HepG2 (cell line): ENCODE data around the gene TANGO2. TPM values are rescaled to one million over a fixed set of nuclear protein-coding genes. Genes with fewer than 3 reads are reported as not detected.

Experiments used
- ATF1 ChIP-seq: IDR thresholded peaks from 2 replicates; pipeline ENCODE4 v1.6.1; 2016; ENCODE audit warnings: mild to moderate bottlenecking, control low read depth
- ATRX ChIP-seq: sonication (generic); formaldehyde crosslinking; IDR thresholded peaks from 2 replicates; pipeline ENCODE4 v1.4.0; 2020; ENCODE audit warnings: missing genetic modification reagents, borderline replicate concordance
- FOSL1 ChIP-seq: sonication (generic); formaldehyde crosslinking; IDR thresholded peaks from 2 replicates; pipeline ENCODE4 v1.9.0; 2021; ENCODE audit warnings: missing genetic modification reagents, borderline replicate concordance
- FUBP1 ChIP-seq: sonication (generic); formaldehyde crosslinking; IDR thresholded peaks from 2 replicates; pipeline ENCODE4 v1.5.1; 2020; ENCODE audit warnings: missing genetic modification reagents, mild to moderate bottlenecking, borderline replicate concordance
- KLF12 ChIP-seq: sonication (generic); formaldehyde crosslinking; IDR thresholded peaks from 2 replicates; pipeline ENCODE4 v1.4.0; 2020; ENCODE audit warnings: missing genetic modification reagents, borderline replicate concordance
- RARG ChIP-seq: sonication (generic); formaldehyde crosslinking; IDR thresholded peaks from 2 replicates; pipeline ENCODE4 v1.4.0; 2020; ENCODE audit warnings: low read depth, mild to moderate bottlenecking, missing genetic modification reagents
- SATB2 ChIP-seq: sonication (generic); formaldehyde crosslinking; IDR thresholded peaks from 2 replicates; pipeline ENCODE4 v1.5.0; 2020; ENCODE audit warnings: missing genetic modification reagents
- STAT5B ChIP-seq: sonication (generic); formaldehyde crosslinking; IDR thresholded peaks from 2 replicates; pipeline ENCODE4 v1.4.0; 2020; ENCODE audit warnings: missing genetic modification reagents
- ZNF224 ChIP-seq: sonication (generic); formaldehyde crosslinking; IDR thresholded peaks from 2 replicates; pipeline ENCODE4 v1.5.0; 2020; ENCODE audit warnings: mild to moderate bottlenecking, missing genetic modification reagents
- ZNF235 ChIP-seq: sonication (generic); formaldehyde crosslinking; IDR thresholded peaks from 2 replicates; pipeline ENCODE4 v1.8.1; 2023; ENCODE audit warnings: mild to moderate bottlenecking, missing genetic modification reagents, borderline replicate concordance
- ZNF564 ChIP-seq: sonication (generic); formaldehyde crosslinking; IDR thresholded peaks from 2 replicates; pipeline ENCODE4 v1.8.1; 2023; ENCODE audit warnings: mild to moderate bottlenecking, missing genetic modification reagents
- ZSCAN31 ChIP-seq: sonication (generic); formaldehyde crosslinking; IDR thresholded peaks from 2 replicates; pipeline ENCODE4 v1.5.0; 2020; ENCODE audit warnings: low read depth, mild to moderate bottlenecking, missing genetic modification reagents
- polyA plus RNA-seq, 8 experiments: library from polyadenylated mRNA; depleted of rRNA in 3 of 8; stranded (reverse) in 7 of 8; unstranded in 1 of 8; fragments of >200 nt; fragmentation: Illumina TruSeq in 4 of 8; extraction: Trizol in 4 of 8; gene quantifications; 2 replicates each; pipeline versions ENCODE4 v1.2.1 to v1.2.3, GENCODE V29; 2011 to 2016; ENCODE audit warnings: low read depth in 4 of 8, missing spikeins in 1 of 8, mixed read lengths in 1 of 8; ENCODE audit not compliant: insufficient read depth in 1 of 8
- total RNA-seq, 5 experiments: library from RNA; depleted of rRNA; stranded (reverse); fragments of >200 nt; fragmentation: Illumina TruSeq; extraction: Trizol; gene quantifications; 2 replicates each; pipeline ENCODE4 v1.2.3, GENCODE V29; 2016; ENCODE audit warnings: low read depth in 1 of 5
- TF ChIP-seq, protein P1 (sequence below): sonication (generic); formaldehyde crosslinking; IDR thresholded peaks from 2 replicates; pipeline ENCODE4 v1.4.0; 2020; ENCODE audit warnings: missing genetic modification reagents
- TF ChIP-seq, protein P2 (sequence below): sonication (generic); formaldehyde crosslinking; IDR thresholded peaks from 2 replicates; pipeline ENCODE4 v1.8.1; 2023; ENCODE audit warnings: missing genetic modification reagents, inconsistent platforms, borderline replicate concordance
- TF ChIP-seq, protein P3 (sequence below): sonication (generic); formaldehyde crosslinking; IDR thresholded peaks from 2 replicates; pipeline ENCODE4 v1.4.0; 2020; ENCODE audit warnings: missing genetic modification reagents, borderline replicate concordance
- TF ChIP-seq, protein P4 (sequence below): sonication (generic); formaldehyde crosslinking; IDR thresholded peaks from 2 replicates; pipeline ENCODE4 v1.4.0; 2020; ENCODE audit warnings: missing genetic modification reagents, mild to moderate bottlenecking, borderline replicate concordance

The TANGO2 gene
- total and polyA plus RNA-seq, 2 of the 13 experiments (the other 11 are each of a cell fraction or from before 2014, with no cell fraction given), result 12.9 to 14.8 TPM

- TF ChIP-seq FUBP1 (CRISPR knock-in tag) (no peak), ATF1 (no peak), ZNF235 (CRISPR knock-in tag) (0 out of 2 replicates have a peak, but pooled peaks have one; percentile 37), ZSCAN31 (peak; percentile 73; the same call in 1 of the 2 replicates), ZNF564 (peak; percentile 87), STAT5B (CRISPR knock-in tag) (peak; percentile 85; the same call in 1 of the 2 replicates), RARG (CRISPR knock-in tag) (no peak), FOSL1 (no peak), ZNF224 (CRISPR knock-in tag) (no peak), ATRX (CRISPR knock-in tag) (no peak), SATB2 (CRISPR knock-in tag) (0 out of 2 replicates have a peak, but pooled peaks have one; percentile 32), KLF12 (CRISPR knock-in tag) (no peak)
- TF ChIP-seq, protein P1, sequence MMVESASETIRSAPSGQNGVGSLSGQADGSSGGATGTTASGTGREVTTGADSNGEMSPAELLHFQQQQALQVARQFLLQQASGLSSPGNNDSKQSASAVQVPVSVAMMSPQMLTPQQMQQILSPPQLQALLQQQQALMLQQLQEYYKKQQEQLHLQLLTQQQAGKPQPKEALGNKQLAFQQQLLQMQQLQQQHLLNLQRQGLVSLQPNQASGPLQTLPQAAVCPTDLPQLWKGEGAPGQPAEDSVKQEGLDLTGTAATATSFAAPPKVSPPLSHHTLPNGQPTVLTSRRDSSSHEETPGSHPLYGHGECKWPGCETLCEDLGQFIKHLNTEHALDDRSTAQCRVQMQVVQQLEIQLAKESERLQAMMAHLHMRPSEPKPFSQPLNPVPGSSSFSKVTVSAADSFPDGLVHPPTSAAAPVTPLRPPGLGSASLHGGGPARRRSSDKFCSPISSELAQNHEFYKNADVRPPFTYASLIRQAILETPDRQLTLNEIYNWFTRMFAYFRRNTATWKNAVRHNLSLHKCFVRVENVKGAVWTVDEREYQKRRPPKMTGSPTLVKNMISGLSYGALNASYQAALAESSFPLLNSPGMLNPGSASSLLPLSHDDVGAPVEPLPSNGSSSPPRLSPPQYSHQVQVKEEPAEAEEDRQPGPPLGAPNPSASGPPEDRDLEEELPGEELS (CRISPR knock-in tag), result peak; percentile 46; the same call in 1 of the 2 replicates
- TF ChIP-seq, protein P2, sequence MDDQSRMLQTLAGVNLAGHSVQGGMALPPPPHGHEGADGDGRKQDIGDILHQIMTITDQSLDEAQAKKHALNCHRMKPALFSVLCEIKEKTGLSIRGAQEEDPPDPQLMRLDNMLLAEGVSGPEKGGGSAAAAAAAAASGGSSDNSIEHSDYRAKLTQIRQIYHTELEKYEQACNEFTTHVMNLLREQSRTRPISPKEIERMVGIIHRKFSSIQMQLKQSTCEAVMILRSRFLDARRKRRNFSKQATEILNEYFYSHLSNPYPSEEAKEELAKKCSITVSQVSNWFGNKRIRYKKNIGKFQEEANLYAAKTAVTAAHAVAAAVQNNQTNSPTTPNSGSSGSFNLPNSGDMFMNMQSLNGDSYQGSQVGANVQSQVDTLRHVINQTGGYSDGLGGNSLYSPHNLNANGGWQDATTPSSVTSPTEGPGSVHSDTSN (CRISPR knock-in tag), result no peak
- TF ChIP-seq, protein P3, sequence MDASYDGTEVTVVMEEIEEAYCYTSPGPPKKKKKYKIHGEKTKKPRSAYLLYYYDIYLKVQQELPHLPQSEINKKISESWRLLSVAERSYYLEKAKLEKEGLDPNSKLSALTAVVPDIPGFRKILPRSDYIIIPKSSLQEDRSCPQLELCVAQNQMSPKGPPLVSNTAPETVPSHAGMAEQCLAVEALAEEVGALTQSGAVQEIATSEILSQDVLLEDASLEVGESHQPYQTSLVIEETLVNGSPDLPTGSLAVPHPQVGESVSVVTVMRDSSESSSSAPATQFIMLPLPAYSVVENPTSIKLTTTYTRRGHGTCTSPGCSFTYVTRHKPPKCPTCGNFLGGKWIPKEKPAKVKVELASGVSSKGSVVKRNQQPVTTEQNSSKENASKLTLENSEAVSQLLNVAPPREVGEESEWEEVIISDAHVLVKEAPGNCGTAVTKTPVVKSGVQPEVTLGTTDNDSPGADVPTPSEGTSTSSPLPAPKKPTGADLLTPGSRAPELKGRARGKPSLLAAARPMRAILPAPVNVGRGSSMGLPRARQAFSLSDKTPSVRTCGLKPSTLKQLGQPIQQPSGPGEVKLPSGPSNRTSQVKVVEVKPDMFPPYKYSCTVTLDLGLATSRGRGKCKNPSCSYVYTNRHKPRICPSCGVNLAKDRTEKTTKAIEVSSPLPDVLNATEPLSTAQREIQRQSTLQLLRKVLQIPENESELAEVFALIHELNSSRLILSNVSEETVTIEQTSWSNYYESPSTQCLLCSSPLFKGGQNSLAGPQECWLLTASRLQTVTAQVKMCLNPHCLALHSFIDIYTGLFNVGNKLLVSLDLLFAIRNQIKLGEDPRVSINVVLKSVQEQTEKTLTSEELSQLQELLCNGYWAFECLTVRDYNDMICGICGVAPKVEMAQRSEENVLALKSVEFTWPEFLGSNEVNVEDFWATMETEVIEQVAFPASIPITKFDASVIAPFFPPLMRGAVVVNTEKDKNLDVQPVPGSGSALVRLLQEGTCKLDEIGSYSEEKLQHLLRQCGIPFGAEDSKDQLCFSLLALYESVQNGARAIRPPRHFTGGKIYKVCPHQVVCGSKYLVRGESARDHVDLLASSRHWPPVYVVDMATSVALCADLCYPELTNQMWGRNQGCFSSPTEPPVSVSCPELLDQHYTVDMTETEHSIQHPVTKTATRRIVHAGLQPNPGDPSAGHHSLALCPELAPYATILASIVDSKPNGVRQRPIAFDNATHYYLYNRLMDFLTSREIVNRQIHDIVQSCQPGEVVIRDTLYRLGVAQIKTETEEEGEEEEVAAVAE (CRISPR knock-in tag), result no peak
- TF ChIP-seq, protein P4, sequence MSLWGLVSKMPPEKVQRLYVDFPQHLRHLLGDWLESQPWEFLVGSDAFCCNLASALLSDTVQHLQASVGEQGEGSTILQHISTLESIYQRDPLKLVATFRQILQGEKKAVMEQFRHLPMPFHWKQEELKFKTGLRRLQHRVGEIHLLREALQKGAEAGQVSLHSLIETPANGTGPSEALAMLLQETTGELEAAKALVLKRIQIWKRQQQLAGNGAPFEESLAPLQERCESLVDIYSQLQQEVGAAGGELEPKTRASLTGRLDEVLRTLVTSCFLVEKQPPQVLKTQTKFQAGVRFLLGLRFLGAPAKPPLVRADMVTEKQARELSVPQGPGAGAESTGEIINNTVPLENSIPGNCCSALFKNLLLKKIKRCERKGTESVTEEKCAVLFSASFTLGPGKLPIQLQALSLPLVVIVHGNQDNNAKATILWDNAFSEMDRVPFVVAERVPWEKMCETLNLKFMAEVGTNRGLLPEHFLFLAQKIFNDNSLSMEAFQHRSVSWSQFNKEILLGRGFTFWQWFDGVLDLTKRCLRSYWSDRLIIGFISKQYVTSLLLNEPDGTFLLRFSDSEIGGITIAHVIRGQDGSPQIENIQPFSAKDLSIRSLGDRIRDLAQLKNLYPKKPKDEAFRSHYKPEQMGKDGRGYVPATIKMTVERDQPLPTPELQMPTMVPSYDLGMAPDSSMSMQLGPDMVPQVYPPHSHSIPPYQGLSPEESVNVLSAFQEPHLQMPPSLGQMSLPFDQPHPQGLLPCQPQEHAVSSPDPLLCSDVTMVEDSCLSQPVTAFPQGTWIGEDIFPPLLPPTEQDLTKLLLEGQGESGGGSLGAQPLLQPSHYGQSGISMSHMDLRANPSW, result no peak; the same call in 1 of the 2 replicates
These were observed 59.0 kb downstream of the TANGO2 start, which contains the start of gene DGCR8 (continued) for GRCh38 chr22:20079745-20080444.
